Glomerular visceral epithelial cell (primary cell): ENCODE measurements around the gene KCNQ1.
"Not testable (repeated sequence)": the region's sequence is repeated elsewhere in the genome, so short reads cannot be mapped to it uniquely, and the experiment has no call there.

Source experiments
- DNase-seq: peaks from one replicate; pipeline ENCODE4 v3.0.0-alpha.2; 2016; ENCODE audit errors: extremely low spot score

Gene KCNQ1

GRCh38 chr11:2589538-2589934 lies 144.7 kb downstream of the KCNQ1 start:
- DNase-seq = no peak

GRCh38 chr11:2590131-2590964 lies 145.5 kb downstream of the KCNQ1 start:
- no peak for DNase-seq

GRCh38 chr11:2590965-2591754 lies 146.4 kb downstream of the KCNQ1 start:
- no peak for DNase-seq

GRCh38 chr11:2591805-2592204 lies 147.0 kb downstream of the KCNQ1 start:
- no peak for DNase-seq

GRCh38 chr11:2592559-2593392 lies 148.0 kb downstream of the KCNQ1 start:
- no peak for DNase-seq

GRCh38 chr11:2593393-2593950 lies 148.7 kb downstream of the KCNQ1 start:
- no peak for DNase-seq

GRCh38 chr11:2594267-2594666 lies 149.5 kb downstream of the KCNQ1 start:
- DNase-seq = no peak

GRCh38 chr11:2595204-2595603 lies 150.4 kb downstream of the KCNQ1 start:
- no peak for DNase-seq

- DNase-seq = no peak
Measured at GRCh38 chr11:2599561-2600189, 154.9 kb downstream of the KCNQ1 start.

GRCh38 chr11:2609345-2609744 lies 164.5 kb downstream of the KCNQ1 start:
- DNase-seq = no peak

- DNase-seq = no peak
Measured at GRCh38 chr11:2612884-2613571, 168.2 kb downstream of the KCNQ1 start.

- DNase-seq = no peak
Measured at GRCh38 chr11:2621894-2622293, 177.1 kb downstream of the KCNQ1 start.

GRCh38 chr11:2625183-2625582 lies 180.4 kb downstream of the KCNQ1 start:
- no peak for DNase-seq

GRCh38 chr11:2630679-2631078 lies 185.9 kb downstream of the KCNQ1 start:
- no peak for DNase-seq

GRCh38 chr11:2631161-2631560 lies 186.4 kb downstream of the KCNQ1 start:
- no peak for DNase-seq

- not testable (repeated sequence) for DNase-seq
Measured at GRCh38 chr11:2639763-2640162, 195.0 kb downstream of the KCNQ1 start.

GRCh38 chr11:2641623-2642022 lies 196.8 kb downstream of the KCNQ1 start:
- no peak for DNase-seq

GRCh38 chr11:2643746-2644145 lies 198.9 kb downstream of the KCNQ1 start:
- DNase-seq = no peak

GRCh38 chr11:2644844-2645778 lies 200.3 kb downstream of the KCNQ1 start:
- no peak for DNase-seq

GRCh38 chr11:2645779-2646118 lies 200.9 kb downstream of the KCNQ1 start:
- DNase-seq = no peak
